Measurements from ENCODE around the gene GLT6D1.

GLT6D1 gene

DNA sequence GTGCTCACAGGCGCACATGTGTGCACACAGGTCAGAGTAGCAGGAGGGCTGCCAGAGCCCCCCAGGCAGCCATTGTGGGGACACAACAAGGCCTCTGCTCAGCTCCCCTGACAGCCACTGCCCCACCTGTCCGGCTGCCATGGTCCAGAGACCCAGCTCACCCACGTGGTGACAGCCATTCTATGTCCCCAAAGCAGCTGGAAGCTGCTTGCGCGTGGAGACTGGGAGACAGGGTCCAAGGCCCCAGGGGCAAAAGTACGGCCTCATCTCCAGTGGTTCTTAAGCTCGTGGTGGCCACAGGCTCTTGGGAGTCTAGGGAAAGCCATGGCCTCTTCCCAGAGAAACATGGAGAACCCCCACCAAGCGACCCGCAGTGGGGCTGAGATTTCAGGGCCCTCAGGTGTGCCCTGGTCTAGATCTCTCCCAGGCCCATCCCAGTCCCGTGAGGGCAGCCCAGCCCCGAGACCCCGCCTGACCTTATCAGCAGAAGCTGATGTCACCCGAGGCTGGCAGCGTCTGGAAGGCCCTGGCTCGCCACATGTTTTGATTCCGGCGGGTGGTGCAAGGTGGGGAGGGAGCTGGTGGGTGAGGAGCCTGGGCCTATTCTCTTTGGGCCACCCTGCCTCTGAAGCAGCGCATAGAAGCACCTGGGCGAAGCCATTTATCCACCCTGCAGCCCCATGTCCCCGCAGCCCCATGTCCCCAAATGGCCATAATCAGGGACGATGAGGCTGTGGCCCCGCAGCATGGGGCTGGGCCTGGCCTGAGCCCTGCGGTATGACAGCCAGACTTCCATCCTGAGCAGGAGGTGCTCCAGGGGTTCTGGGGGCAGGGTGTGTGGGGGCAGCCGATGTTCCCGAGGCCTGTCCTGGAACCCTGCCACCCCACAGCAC lies 31.7 kb downstream of the GLT6D1 start:
- DNase-seq = no peak

- no peak for DNase-seq
These were observed 32.5 kb downstream of the GLT6D1 start for GRCh38 chr9:135606885-135607259.

DNA sequence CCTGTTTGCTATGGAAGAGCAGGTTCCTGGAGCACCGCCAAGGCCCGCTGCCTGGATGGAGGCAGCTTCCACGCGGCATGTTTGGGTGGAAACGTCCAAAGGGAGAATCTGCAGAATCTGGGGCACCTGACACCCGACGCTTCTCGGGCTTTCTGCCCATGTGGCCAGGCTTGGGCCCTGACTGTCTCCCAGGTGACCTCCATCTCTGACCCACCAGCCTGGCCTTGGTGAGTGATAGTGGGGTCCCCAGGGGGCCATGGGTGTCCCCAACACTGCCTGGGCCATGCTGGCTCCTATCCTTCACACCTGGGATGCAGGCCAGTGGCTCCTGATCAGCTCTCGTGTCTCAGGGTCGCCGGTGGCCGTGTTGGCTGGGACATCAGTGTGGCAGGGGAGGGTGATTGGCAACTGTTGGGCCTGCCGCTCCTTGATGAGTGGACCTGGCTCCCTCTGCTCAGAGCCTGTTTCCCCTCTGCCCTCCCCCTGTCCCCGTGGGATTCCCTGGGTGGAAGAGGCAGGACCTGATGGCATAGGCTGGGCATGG lies 34.0 kb downstream of the GLT6D1 start:
- DNase-seq = no peak

DNA sequence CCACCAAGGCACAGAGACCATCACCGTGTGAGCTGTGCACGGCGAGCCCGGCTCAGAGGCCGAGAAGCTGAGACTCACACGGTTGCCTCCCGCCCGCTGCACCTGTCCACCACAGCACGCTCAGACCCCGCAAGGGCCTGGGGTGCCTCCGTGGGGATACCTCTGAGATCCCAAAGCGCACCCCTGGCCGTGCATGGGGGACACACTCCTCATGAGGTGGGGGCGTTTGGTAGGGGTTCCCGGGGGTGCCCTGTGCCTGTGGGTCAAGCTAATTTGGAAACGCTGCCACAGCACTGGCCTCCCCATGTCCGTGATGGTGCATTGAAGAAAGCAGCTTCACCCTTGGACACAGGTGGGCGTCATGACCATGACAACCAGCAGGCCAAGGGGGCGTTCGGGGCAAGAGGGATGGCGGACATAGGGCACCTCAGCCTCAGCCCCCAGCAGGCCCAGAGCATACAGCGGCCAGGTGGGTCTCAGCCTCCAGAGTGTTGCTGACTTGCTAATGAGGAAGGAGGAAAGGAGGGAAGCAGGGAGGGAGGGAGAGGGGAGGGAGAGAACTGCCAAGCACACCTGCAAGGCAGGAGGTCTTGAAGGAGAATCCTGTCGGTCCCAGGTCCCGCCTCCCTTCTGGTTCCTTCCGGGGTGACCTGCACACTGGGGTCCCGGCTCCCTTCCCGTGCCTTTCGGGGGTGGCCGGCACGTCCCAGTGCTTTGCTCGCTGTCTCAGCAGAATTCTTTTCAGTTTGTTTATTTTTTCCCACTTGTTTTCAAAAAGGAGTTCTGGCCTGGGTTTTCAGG lies 34.7 kb downstream of the GLT6D1 start:
- no peak for DNase-seq

DNA sequence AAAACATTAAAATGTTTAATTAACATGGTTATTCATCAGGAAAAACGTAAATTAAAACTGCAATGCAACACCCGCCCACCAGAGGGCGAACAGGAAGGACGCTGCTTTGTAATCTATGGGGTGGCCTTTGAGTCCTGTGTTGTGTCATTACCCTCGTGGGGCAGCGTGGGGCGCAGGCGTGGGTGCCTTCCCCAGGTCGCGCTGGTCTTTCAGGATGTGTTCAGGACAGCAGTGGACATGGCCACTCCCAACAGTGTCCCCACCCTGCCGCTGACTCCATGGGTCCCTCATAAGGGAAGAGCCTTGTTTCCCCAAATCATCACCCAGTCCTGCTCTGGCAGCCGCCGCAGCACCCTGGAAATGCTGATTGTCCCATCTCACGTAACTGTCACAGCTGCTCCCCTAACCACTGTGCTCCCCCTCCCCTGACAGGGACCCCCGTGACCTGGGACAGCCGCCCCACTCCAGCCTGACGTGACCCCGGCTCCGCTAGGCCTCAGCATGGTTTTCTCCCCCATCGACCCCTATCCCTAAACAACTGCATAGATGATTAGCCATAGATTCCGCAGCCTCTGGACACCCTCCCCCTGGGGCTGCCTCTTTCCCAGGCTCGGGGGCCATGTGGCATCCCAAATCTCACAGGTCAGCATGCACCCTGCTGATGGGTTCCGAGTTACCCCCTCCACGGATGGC lies 36.4 kb downstream of the GLT6D1 start:
- DNase-seq = no peak

GRCh38 chr9:135601988-135602387 lies 37.4 kb downstream of the GLT6D1 start:
- DNase-seq = no peak

DNA sequence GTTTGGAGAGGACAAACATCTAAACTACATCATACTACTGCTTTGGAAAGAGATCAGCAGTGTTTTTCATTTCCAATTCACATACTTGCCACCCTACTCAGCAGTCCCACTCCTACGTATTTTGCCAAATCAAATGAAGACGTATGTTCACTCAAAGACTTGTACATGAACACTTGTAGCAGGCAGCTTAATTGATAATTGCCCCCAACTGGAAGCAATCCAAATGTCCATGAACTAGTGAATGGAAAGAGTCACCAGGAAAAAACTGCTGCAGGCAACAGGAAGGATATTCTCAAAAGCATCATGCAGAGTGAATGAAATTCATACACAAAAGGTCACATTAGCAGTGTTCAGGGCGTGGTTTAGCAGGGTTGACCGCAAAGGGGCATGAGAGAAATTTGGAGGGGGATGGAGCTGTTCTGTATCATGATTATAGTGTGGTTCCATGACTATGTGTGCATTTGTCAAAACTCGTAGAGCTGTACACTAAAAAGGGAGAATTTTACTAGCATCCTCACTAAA lies 39.0 kb downstream of the GLT6D1 start:
- no peak for DNase-seq

- DNase-seq = no peak
These were observed 43.1 kb downstream of the GLT6D1 start for GRCh38 chr9:135596211-135596610.

DNA sequence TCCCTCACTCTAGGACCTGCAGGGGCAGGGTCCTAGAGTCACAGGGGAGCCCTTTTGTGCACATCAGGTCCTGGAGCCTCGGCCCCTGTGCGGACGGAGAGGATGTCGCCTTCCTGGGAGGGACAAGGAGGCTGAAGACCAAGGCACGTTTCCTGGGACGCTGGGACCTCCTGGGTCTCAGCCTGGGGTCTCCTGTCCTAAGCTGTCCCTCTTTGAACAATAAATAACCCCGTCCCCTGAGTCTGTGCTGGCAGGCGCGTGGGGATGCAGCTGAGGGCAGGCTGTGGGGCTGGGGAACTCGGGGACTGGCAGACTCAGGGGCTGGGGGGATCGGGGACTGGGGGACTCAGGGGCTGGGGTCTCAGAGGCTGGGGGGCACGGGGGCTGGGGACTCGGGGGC lies 46.7 kb downstream of the GLT6D1 start:
- no peak for DNase-seq

DNA sequence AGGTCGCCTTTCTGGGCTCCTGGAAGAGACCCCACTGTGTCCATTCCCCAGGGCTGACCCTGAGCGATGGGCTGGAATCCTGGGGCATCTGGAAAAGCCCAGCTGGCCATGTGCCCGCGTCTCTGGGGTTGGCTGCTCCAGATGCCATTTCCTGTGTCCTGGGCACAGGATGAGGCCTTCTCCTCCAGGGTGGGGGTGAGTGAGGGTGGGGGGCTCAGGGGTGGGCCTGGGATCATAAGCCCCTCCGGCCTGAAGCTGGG lies 47.1 kb downstream of the GLT6D1 start:
- DNase-seq = no peak

DNA sequence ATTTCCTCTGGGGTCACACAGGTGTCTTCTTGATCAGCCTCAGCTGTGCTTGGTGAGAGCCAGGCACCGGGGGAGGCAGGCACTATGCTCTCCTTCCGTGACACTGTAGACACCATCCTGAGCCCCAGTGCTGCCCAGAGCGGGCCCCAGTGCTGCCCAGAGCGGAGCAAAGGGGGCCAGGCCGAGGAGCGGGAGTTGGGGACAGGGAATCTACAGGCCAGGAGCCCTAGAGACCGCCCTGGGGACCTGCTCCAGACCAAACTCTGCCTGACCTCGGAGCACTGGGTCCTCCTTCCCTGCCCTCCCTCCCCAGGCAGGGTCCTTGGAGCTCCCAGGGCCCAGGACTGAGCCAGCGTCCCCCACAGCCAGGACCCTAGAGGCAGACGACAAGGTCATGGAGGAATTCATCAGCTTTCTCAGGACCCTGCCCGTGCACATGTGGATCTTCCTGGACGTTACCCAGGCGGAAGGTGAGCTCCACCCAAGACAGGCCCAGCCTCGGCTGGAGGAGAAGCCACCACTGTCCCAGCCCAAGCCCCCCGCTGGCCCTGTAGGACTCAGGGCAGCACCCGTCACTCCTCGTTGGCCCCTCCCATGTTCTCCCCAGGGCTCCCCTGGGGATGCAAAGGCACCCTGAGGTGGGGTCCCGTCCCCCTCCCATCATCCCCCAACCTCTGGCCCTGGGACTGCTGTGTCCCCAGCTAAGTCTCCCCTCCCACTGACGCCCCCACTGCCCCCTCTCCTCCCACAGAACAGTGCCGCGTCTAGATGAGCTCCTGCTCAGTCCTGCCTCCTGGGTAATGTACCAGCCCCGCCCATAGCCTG lies 47.6 kb downstream of the GLT6D1 start:
- DNase-seq = no peak

GRCh38 chr9:135590486-135591079 lies 48.8 kb downstream of the GLT6D1 start:
- DNase-seq = no peak

DNA sequence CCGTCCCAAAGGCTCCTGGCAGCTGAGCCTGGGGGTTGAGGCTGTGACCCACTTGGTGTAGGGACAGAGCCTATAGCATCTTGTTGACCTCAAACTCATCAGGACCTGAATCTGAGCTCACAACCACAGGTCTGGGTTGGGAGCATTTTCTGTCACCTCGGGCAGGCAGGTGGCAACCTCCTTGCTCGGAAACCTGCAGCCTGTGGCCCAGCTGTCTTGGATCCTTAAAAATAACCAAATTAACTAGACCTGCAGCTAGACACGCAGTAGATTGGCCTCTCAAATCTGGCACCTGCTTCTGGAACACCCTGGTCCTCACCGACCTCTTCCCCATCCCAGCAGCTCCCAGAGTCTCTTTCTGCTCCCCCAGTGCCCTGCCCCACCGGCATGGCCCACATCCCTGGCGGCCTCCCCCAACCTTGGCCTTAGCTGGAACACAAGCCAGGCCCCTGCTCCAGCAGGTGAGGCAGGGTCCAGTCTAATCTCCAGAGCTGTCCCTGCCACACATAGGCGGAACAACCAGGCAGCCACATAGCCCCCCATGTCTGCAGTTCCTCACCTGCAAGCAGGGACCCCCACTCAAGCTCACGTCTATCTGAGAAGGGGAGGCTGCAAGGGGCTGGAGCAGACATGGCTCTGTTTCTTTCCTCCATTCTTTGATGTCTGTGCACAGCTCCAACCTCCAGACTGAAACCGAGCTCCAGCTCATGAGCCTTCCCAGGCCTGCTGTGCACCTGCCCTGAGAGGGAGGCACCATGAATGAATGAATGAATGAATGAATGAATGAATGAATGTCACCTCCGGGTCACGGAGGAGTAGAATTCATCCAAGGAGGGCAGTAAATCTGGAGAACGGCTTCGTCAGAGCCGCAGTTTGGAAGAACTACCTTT lies 49.5 kb downstream of the GLT6D1 start:
- DNase-seq = no peak

- no peak for DNase-seq
These were observed 50.3 kb downstream of the GLT6D1 start for GRCh38 chr9:135588886-135589595.

- DNase-seq = no peak
These were observed 51.0 kb downstream of the GLT6D1 start for GRCh38 chr9:135588371-135588770.

DNA sequence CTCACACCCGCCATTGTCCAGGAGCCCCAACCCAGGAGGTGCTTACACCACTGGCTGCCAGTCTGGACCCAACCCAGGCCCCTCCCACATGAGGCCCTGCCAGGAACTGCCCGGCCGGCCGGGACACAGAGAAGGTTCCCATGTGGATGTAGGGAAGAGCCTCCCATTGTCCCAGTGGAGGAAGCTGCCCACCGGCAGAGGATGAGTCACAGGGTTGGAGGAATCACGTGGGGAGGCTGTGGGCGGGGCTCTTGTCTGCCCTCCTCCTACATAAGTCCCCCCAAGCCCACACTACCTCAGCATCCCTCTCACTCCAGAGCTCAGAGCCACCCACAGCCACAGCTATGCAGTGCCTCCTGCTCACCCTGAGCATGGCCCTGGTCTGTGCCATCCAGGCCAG lies 51.7 kb downstream of the GLT6D1 start:
- DNase-seq = no peak

DNA sequence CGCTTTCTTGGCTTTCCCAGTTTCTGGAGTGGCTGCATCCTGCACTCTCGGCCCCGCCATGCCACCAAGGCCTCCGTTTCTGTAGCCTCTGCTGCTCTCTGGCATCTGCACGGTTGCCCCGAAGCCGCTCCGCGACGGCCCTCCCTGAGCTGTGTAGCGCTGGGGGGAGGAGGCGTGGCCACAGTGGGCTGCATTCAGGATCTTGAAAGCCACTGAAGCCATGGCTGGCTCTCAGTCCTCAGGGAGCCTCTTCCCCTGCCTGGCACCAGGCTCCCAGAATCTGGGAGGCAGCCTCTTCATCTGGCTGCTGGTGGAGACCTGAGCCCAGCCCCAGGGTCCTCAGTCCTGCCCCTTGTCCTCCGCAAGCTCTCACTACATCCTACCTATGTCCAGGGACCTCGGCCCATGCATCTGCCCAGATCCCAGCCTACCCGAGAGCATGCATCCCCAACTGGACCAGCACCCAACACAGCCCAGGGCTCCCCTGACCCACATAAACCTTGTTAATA lies 52.7 kb downstream of the GLT6D1 start:
- DNase-seq = no peak

DNA sequence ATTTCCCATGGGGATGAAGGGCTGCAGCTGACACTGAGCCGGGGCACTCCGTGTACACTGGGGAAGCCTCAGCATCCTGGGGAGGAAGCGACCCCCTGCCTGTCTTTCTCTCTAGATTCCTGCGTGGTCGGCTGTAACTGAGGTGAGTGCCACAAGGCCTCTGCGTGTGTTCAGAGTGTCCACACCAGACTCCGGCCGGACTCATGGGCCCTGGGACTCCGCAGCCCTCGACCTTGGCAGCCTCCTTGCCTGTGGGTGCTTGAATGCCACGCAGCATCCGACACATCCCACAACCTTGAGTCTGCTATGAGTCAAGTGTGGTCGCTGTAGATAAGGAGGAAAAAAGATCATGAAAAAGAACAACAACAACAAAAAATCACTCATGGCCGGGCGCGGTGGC lies 54.4 kb downstream of the GLT6D1 start:
- DNase-seq = no peak

GRCh38 chr9:135584371-135584770 lies 55.0 kb downstream of the GLT6D1 start:
- no peak for DNase-seq

GRCh38 chr9:135583688-135584011 lies 55.7 kb downstream of the GLT6D1 start:
- no peak for DNase-seq

Measured in CD4-positive, alpha-beta T cell treated with Interferon gamma for 1 hour (primary cell).